HG02943 (cell line): ENCODE data around the gene SBF2.
A peak's percentile ranks its signal among the peaks of the same experiment; 100 is the strongest.
"Not testable (repeated sequence)": the region's sequence is repeated elsewhere in the genome, so short reads cannot be mapped to it uniquely, and the experiment has no call there.

ENCODE experiments used
- ATAC-seq: cut with Tn5 transposase; IDR thresholded peaks from one replicate; pipeline ENCODE4 v1.9.1; 2021; ENCODE audit warnings: mild to moderate bottlenecking, low read depth, moderate library complexity; ENCODE audit not compliant: unreplicated experiment

SBF2 gene

GRCh38 chr11:9762531-9762930 is 531.5 kb downstream of the SBF2 start:
- no peak for ATAC-seq

- no peak for ATAC-seq
These were observed 532.5 kb downstream of the SBF2 start for GRCh38 chr11:9761441-9761945.

- no peak for ATAC-seq
These were observed 533.8 kb downstream of the SBF2 start for GRCh38 chr11:9760193-9760575.

DNA sequence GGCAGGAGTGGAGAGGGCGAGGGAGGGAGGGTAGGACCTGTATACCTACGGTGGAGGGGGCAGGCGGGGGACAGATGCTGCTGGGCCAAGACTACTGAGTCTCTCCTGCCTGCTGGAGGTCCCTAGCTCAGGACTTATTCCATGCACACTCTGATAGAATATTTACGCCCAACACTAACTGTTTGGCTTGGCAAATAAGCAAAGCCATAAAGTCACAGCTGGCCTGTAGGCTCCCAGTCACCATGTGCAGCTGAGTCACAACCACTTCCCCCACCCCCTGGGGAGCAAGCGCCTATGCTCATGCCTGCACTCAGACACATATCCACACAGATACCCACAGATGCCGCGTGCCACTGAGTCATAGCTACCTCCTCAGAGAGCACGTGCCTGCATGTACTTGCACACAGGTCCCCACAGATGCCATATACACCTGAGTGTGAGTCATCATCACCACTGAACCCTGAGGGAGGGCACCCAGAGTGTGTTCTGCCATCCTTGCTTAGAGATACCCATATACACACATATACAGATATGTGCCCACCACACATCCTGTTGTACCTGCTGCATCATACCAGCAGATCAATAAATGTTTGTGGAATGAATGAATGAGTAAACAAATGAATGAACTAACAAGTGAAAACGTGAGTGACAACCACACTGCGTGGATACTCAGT is 534.4 kb downstream of the SBF2 start:
- ATAC-seq: no peak

GRCh38 chr11:9758637-9759518 is 535.1 kb downstream of the SBF2 start:
- peak; percentile 32 for ATAC-seq

DNA sequence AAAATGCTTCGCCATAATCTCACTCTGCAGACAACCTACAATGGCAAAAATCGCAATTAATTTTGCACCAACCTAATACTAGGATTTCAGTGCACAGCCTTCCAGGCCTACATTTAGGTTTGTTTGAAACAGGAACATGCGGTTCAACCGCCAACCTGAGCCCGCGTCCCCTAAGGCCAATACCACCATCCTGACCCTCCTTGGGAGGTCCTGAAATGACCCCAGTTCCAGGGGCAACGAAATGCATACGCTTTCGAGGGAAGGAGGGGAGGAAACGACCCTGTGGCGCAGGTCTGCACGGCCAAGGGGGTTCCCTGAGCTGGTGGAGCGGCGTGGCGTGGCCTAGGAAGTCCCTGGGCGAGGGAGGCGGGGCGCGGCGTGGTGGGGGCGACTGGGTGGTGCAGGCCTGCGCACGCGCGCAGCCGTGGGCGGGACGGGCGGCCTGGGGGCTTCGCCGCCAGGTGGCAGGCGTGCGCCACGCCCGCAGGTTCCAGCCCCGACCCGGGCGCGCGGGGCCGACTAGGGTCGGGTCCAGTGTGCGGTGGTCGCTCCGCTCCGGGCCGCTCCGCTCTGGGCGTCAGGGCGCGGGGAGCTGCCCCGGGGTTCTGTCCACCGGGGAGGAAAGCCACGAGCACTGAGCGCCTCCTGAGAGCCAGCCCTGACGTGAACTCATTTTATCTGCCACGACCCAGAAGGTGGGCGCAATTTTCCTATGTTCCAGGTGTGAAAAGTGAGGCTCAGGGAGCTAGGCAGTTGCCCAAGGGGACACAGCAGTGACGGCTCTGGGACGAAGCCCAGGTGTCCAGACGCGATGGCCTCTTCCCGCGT is 536.0 kb downstream of the SBF2 start:
- peak; percentile 64 for ATAC-seq

GRCh38 chr11:9756878-9757277 is 537.1 kb downstream of the SBF2 start:
- no peak for ATAC-seq

DNA sequence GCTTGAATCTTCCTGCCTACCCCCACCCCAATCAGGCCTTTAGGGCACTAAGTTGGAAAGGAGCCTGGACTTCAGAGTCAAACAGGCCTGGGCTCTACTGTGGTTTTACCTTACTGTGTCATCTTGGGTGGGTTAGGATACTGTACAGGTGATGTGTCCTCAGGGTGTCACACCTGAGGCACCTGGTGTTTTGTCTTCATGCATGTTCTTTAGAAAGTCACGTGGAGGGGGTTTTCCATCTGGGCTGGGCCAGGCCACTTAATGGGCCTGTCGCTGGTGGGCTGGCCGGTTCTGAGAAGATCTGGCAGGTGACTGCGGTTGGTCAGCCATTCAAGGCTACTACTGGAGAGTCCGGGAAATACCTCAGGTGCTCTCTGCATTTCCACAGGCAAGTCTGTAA is 537.6 kb downstream of the SBF2 start:
- no peak for ATAC-seq

DNA sequence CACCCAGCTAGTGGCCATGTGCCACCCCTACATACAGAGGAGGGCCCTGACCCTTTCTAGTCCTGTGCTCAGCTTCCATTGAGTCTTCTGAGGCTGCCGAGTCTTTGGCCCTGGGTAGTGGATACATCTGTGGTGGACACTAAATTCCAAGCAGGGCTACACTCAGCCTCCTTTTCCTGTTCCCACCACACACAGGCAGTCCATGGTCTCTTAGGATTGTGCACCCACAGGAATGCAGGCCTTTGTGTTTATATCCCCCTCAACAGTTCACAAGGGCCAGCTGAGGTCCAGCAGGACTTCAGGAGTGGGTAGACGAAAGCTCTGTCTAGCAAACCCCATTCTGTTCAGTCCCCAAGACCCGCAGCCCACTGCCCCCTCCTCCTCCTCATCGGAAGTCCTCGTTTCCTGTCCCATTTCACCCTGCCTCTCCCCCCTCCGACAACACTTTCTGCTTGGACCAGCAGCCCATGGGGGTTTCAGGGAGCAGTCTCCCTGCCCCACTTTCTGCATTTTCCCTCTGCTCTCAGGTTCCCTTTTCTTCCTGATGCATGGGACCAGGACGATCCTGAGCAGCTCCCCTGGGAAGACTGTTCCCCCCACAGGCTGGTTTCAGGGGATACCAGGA is 538.3 kb downstream of the SBF2 start:
- ATAC-seq: no peak

DNA sequence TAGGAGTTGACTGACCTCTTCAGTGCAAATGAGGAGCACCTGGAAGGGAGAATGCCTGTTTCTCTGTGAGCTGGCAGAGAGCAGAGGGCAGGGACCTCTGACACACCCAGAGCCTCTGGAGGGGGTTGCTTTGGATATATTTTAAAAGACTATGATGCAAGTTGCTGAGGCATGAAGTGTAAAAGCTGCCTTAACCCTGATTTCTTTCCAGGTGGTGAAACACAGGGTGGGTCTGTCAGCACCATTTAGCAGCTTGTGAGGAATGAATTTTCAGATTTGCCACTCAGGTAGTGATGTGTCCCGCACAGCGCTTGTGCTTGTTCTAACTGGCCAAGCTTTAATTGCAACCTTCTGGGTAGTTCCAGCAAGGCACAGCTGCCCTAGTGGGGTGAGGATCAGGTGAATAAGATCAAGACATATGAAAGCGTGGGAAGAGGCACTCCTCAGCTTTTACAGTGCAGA is 540.0 kb downstream of the SBF2 start:
- ATAC-seq: no peak

DNA sequence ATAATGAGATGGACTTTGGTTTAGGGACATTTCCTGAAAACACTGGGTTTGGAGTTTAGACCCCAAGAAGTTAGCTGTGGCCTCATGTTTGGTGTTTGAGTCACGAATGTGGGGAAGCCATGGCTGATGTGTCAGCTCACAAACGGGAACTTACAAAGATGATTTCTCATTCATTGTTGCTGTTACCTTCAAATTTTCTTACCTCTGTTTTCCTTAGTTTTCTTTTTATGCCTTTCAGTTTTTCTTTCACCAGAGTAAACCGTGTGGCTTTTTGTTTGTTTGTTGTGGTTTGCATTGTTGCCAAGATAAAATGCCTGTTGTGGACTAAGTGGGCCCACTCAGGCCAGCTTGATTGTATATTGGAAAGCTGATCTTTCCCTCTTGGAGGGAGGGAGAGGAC is 541.0 kb downstream of the SBF2 start:
- ATAC-seq: no peak

GRCh38 chr11:9752091-9752490 is 541.9 kb downstream of the SBF2 start:
- ATAC-seq: no peak

DNA sequence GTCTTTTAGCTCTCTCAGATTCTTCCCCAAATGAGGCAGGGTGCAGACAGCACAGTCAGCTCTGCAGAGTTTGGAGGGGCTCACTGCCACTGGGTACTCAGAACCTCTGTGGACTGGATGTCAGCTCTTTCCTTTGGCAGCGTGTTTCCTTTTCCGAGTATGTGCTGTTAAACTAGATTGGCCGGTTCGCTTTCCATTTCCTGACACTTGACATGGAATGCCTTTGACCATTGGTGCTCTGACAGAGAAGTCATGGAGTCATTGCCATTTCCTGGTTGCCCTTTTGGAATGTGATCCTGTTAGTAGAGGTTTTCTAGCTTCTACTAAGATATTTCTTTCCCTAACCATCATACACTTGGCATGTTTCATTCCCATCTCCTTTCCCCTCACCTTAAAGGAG is 543.5 kb downstream of the SBF2 start:
- ATAC-seq: no peak

GRCh38 chr11:9748361-9748970 is 545.6 kb downstream of the SBF2 start:
- peak; percentile 70 for ATAC-seq

DNA sequence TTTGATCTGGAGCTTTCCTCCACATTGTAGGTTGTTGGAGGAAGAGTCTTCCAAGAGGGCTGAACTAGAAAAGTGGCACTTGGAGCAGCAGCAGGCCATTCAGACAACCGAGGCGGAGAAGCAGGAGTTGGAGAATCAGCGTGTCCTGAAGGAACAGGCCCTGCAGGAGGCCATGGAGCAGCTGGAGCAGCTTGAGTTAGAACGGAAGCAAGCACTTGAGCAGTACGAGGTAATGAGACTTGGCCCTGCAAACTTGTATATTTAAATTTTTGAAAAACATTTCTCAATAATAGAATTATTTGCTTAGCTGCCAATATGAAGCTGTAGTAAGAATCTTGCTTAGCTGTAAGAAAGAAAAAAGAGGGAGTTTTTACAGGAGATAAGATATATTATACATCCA is 546.2 kb downstream of the SBF2 start:
- no peak for ATAC-seq

DNA sequence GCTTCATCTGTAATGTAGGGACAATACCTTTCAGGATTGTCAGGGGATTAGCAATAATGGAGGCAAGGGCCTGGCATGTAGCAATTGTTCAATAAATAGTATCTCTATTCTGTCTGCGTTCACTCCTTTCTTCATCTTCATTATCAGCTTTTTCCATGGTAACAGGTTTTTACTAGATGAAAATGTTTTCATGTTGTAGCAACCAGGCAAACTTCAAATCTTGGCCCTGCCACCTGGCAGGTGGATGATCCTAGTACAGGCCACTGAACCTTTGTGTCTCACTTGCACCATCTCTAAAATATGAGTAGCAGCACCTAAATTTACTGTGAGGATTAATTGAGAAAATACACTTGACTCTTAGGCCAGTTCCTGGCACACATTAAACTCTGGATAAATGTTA is 546.8 kb downstream of the SBF2 start:
- no peak for ATAC-seq

- ATAC-seq: no peak
These were observed 548.4 kb downstream of the SBF2 start for GRCh38 chr11:9745411-9746211.

GRCh38 chr11:9743512-9743911 is 550.5 kb downstream of the SBF2 start:
- not testable (repeated sequence) for ATAC-seq

DNA sequence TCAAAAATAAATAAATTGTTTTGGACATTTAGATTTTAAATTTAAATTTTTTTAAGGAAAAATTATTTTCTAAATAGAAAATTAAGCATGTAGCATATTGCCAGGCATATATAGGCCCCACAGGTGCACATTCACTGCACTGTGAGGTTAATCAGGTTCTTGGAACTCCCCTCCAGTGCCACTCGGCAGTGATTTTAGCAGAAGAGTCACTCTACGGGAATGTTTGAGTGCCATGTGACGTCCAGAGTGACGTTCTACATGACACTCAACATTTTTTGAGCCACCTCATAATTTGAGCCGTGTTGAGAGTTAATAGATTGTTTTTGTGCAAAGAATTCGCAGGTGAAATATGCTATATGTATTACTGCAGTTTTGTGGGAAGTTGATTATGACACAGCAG is 552.8 kb downstream of the SBF2 start:
- ATAC-seq: no peak
